Stimulated activated CD8-positive, alpha-beta memory T cell treated with anti-CD3 and anti-CD28 coated beads, Interleukin-4, amount 100 ng/mL, for 4 hours (primary cell): ENCODE data around the gene ZSWIM6.

Experiments
- DNase-seq, 2 donors: peaks; one replicate each; pipeline ENCODE4 v3.0.0-alpha.2; 2020; ENCODE audit warnings: low read depth in 2 of 2, low spot score in 1 of 2

The ZSWIM6 gene

GRCh38 chr5:61306531-61307131, 25.4 kb upstream of the ZSWIM6 start:
- no peak for DNase-seq

DNA sequence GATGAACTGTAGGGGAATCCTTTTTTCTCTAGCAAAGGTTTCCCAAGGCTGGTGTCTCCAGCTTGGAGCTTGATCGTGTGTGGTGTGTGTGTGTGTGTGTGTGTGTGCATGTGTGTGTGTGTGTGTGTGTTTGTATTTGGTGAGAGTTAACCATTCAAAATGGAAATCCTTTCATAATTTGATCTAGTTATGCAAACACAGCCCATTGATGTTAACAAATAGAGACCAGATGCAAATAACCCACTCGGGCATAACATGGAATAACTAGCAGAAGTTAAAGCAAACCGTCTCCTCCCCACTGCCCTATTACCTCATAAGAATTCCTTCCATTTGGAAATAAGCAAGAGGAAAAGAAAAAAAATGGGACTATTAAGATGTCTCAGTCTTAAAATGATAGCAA, 24.9 kb upstream of the ZSWIM6 start:
- DNase-seq, result no peak

DNA sequence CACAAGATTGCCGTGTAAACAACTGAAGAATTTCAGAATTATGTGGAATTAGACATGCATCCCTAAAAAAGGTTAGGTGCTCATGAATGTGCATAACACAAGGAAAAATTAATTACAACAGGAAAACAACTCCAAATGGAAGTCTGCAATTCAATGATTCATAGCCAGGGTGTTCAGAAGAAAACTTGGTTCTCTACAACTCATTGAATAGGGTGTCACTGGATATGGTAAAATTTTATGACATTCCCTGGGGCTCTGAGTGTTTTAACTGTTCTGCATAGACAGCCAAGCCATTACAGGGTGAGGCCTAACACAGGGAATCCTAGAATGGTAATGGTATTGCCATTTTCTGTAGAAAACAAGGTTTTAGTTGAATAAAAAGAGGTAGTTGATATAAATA, 24.4 kb upstream of the ZSWIM6 start:
- no peak for DNase-seq

GRCh38 chr5:61308712-61309111, 23.3 kb upstream of the ZSWIM6 start:
- DNase-seq, result no peak

- DNase-seq, result no peak
These were observed 22.9 kb upstream of the ZSWIM6 start for GRCh38 chr5:61309115-61309514.

GRCh38 chr5:61311056-61311610, 20.9 kb upstream of the ZSWIM6 start:
- DNase-seq, result no peak

- DNase-seq, result no peak
These were observed 19.9 kb upstream of the ZSWIM6 start for GRCh38 chr5:61311836-61312808.

DNA sequence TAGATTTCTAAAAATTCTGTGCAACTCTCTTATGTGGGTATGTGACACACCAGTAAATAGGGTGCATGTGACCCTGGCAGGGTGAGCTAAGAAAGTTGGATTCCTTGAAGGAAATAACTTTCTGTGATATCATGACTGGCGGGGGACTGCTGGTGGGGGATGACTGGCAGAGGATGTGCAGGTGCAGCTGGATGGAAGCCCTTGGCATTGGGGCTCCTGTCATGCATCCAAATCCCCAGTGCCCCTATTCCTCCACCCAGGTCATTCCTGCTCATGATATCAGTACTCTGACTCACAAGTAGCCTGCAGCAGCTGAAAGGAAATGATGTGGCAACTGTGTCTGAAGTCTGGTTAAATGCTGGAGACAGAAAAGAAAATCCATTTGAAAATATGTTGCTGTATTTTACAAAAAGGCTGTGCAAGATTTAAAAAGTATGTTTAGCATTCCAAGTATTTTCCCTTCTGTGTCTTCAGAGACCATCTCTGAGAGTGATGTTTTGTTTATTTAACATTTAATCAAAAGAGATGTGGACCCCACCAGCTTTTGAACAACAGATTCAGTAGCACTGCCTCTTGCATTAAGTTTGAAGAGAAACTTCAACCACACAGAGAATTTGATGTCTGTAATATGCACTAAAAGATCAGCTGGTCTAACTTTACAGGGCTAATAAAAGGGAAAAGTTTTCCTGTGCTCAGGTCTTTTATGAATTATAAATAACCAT, 17.9 kb upstream of the ZSWIM6 start:
- DNase-seq, result no peak

DNA sequence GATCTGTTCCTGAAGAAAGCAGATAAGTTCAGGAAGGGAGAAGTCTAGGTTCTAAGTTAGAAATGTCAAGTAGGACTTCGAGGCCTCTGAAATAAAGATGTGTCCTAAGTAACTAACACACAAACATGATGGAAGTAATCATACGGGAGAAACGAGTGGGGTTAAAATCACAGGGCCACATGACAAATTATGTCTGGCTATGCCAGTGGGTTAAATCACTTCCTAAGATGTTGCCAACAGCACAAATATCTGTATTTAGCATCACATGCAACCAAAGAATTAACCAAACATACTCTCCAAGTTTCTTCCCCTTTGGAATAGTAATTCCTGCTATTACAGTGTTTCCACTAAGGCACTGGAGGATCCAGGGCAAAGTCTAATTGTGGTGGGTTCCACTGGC, 13.7 kb upstream of the ZSWIM6 start:
- DNase-seq, result no peak

- DNase-seq, result no peak
These were observed 12.5 kb upstream of the ZSWIM6 start for GRCh38 chr5:61319388-61320146.

DNA sequence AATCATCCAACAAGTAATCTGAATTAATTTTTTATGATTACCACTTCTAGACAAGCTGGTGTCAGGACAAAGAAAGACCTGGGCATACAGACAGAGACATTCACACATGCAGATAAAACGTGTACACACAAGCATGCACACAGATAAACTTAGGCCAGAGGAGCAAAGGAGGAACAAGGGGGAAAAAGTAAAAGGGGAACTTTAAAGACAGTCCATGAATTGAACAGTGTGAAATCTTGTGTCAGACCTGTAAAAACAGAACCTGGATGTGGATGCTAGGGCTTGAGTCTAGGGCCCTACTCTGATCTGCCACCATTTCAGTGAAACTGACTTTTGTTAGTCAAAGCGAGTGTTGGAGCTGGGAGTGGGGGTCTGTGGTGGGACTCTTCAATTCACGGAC, 11.2 kb upstream of the ZSWIM6 start:
- DNase-seq, result no peak

DNA sequence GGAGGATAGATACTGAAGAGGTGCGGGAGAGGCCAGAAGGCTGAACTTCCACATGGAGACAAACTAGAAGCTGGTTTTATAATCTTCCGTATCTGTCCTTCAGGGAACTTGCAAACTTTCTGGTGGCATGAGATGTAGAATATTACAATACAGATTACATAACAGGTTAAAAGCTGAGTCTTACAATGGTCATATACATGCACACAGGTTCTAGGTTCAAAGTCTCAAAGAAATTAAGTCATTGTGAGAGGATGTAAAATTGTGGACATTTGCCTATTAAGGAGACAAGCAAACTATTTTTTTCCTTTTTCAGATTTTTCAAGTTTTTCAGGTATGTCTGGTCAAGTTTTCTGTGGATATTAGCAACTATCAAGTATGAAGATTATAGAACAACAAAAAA, 10.4 kb upstream of the ZSWIM6 start:
- no peak for DNase-seq

DNA sequence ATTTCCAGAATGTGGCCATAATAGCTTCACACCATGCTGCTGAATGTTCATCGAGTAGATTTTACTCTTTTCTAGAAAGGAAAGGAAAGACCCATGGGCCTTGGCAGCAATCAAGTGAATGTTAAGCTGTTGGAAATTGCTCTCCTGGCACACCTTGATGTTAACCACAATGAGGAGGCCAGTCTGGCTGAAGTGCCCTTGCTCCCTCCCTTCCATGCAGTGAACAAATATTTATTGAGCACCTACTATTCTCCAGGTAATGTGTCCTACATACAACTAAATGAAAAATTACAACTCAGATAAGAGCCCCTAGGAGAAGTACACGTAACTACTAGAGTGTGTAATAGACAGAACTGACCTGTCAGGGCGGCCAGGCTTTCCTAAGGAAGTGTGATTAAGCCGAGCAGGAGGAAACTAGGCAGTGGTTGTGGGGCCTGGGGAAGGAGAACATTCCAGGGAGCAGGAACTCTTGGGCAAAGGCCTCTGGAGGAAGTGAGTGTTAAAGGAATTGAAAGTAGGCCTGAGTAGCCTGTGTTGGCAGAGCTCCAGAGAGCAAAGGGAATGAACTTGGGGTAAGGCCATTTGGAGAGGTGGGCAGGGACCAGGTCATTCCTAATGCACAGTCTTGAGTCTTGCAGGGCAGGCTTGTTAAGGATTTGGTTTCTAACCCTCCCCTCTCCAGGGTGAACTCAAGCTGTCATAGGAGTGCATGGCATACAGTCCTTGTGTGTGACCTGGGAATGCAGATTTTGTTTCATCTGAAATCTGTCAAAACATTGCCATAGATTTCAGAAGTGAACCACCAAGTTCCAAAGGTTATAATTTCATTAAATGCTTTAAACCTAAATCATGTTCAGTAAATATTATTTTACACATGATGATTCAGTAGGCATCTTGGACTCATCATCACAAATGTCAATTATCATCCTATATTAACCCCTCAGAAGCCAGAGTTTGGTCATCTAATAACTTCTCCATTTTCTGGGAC, 9.0 kb upstream of the ZSWIM6 start:
- no peak for DNase-seq

GRCh38 chr5:61327760-61328753, 4.0 kb upstream of the ZSWIM6 start:
- no peak for DNase-seq

- DNase-seq, result no peak
These were observed 3.1 kb upstream of the ZSWIM6 start for GRCh38 chr5:61328791-61329549.

- DNase-seq, result no peak
These were observed 2.4 kb upstream of the ZSWIM6 start for GRCh38 chr5:61329550-61330128.

- no peak for DNase-seq
These were observed 1.7 kb upstream of the ZSWIM6 start for GRCh38 chr5:61330341-61330844.
